GM10266 (cell line): Measurements from ENCODE around the gene ACIN1.

ENCODE experiments used
- DNase-seq: peaks from one replicate; pipeline ENCODE4 v3.0.0; 2012; ENCODE audit errors: extremely low spot score
- TF ChIP-seq, protein P1 (sequence below): IDR thresholded peaks from 2 replicates; pipeline ENCODE4 v1.5.1; 2012; ENCODE audit warnings: mild to moderate bottlenecking, low read depth; ENCODE audit not compliant: control insufficient read depth, insufficient read depth; ENCODE audit errors: missing control alignments

ACIN1 gene

DNA sequence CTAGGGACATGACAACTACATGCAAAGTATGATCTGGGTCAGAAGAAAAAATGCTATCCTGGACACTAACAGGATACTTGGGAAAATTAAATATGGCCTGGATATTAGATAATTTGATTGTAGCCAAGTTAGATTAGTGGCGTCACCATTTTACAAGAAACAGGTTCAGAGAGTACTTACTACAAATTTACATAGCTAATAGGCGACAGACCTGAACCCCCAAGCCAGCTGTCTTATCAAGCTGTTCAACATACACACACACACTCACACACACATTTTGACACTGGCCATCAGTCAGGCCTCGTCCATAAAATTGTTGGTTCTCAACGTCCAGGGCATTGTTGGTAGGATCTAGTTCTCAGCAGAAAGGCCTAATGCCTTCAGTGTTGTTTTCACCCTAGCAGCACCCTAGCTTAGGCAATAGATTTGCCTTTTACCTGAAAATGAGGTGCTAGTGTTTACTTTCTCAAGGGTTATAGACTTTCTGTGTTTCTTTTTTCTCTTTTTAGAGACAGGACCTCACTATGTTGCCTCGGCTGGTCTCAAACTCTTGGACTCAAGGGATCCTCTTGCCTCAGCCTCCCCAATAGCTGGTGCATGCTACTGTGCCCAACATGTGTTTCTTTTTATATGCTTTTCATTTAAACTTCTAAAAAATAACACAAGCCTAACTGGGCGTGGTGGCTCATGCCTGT lies 81.7 kb downstream of the ACIN1 start:
- DNase-seq, result no peak
- TF ChIP-seq, protein P1, sequence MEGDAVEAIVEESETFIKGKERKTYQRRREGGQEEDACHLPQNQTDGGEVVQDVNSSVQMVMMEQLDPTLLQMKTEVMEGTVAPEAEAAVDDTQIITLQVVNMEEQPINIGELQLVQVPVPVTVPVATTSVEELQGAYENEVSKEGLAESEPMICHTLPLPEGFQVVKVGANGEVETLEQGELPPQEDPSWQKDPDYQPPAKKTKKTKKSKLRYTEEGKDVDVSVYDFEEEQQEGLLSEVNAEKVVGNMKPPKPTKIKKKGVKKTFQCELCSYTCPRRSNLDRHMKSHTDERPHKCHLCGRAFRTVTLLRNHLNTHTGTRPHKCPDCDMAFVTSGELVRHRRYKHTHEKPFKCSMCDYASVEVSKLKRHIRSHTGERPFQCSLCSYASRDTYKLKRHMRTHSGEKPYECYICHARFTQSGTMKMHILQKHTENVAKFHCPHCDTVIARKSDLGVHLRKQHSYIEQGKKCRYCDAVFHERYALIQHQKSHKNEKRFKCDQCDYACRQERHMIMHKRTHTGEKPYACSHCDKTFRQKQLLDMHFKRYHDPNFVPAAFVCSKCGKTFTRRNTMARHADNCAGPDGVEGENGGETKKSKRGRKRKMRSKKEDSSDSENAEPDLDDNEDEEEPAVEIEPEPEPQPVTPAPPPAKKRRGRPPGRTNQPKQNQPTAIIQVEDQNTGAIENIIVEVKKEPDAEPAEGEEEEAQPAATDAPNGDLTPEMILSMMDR, result no peak

DNA sequence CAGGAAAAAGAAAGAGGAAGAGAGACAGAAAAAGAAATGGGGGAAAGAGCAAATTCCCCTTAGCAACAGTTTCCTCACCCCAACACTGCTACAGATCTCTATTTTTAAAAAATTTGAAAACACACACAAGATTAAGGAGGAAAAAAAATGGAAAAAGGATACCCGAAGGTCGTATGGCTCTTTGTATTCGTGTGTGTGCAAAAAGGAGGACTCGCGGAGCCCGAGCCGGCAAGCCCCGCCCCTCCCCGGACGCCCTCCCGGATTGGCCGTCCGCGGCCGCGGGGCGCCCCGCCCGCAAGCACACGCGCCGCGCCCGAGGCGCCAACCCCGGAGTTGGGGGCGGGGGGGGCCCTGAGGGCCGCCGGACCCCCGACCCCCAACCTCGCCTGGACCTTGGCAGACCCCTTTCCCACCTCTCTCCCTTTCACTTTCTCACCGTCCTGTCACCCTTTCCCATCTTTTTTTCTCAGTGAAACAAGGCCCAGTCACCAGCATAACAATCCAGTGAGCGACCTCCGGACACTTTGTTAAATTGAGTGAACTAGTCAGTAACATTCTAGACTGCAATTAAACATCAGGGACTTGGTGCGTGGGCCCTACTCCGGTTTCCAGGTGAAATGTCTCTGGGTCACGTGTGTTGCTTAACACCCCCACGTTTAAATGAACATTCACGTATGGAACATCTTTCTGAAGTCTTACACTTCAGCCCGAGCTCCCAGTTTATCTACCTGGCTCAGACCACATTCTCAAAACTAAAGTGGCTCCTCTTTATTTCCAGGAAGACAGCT lies 84.8 kb downstream of the ACIN1 start, which contains the start of gene C14orf93:
C14orf93 (minus strand) TSS at position 205 of the 788 bp plus-strand sequence. CDS start 11,120 bp downstream, outside the sequence.
- TF ChIP-seq, protein P1, result no peak
- peak; percentile 92 for DNase-seq

DNA sequence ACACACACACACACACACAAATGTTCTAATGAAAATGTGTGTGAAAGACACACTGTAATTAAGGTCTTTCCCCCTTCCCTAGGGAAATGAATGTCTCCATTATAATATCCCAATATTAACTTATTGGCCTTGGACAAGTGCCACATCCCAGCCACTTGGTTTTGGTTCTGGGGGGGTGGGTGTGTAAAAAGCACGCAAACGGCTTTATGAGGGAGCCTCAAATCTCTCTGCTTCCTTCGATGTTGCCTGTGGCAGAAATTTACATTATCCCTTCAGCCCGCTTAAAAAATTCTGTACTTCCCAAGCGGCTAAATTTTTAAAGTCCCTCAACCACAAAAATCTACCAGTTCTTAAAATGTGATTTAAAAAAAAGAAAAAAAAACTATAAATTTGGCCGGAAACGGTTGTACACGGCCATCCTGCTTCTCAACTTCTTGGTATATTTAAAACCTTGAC lies 85.4 kb downstream of the ACIN1 start:
- TF ChIP-seq, protein P1, result no peak
- DNase-seq, result no peak

DNA sequence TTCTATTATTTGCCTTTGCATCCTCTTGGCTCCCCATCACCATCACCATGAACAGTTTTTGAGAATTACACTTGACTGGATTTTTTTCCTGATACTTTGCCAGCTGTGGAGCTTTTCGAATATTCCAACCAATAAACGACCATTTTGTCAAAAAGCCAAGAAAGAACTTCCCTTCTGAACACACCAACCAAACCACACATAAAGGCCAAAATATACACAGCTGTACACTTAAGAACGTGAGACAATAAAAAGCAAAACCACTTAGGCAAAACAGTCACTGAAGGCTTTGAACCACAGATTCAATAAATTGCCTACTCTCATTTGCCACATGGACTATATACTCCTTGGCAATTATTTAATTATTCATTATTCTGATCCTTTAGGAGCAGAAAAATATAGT lies 86.1 kb downstream of the ACIN1 start:
- no peak for DNase-seq
- TF ChIP-seq, protein P1, result no peak
